ENCODE results near the gene PRICKLE3.

DNA sequence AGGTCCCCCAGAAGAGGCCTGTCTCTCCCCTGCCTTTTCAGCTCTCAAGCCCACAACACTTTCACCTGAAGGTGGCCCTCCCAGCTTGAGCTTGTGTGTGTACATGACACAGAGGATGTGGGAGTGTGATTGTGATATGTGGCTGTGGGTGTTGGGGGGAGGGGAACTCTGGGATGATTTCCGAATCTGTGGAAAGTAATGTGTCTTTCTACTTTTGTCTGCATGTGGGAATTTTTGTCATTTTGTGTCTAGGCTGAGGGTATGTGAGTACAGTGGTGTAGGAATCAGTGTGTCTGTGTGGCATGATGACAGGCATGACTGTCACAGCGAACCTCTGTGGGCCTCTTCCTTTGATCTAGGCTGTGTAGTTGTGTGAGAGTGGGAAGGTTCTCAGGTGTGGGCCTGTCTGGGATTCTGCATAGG, 7.4 kb upstream of the PRICKLE3 start:
- TF ChIP-seq, protein P1, sequence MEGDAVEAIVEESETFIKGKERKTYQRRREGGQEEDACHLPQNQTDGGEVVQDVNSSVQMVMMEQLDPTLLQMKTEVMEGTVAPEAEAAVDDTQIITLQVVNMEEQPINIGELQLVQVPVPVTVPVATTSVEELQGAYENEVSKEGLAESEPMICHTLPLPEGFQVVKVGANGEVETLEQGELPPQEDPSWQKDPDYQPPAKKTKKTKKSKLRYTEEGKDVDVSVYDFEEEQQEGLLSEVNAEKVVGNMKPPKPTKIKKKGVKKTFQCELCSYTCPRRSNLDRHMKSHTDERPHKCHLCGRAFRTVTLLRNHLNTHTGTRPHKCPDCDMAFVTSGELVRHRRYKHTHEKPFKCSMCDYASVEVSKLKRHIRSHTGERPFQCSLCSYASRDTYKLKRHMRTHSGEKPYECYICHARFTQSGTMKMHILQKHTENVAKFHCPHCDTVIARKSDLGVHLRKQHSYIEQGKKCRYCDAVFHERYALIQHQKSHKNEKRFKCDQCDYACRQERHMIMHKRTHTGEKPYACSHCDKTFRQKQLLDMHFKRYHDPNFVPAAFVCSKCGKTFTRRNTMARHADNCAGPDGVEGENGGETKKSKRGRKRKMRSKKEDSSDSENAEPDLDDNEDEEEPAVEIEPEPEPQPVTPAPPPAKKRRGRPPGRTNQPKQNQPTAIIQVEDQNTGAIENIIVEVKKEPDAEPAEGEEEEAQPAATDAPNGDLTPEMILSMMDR (conservative IDR thresholded peaks at IDR 0.05; ENCODE audit: low read length) = no peak
- no peak for TF ChIP-seq EZH2phosphoT487 (IDR thresholded peaks at IDR 0.05; ENCODE audit: borderline replicate concordance, low read depth, low read length)
